HepG2 (cell line): ENCODE measurements around the gene C2orf15. TPM values are rescaled to one million over a fixed set of nuclear protein-coding genes. Genes with fewer than 3 reads are reported as not detected.

ENCODE experiments used
- CCAR2 ChIP-seq: fragments of 200-400 bp; formaldehyde crosslinking; optimal IDR thresholded peaks from 2 replicates; pipeline ENCODE3; 2018; ENCODE audit warnings: low read depth, mild to moderate bottlenecking, low read length, moderate library complexity
- CENPT ChIP-seq: sonication (generic); formaldehyde crosslinking; IDR thresholded peaks from 2 replicates; pipeline ENCODE4 v1.8.0; 2022; ENCODE audit warnings: low read depth, mild to moderate bottlenecking, moderate library complexity, missing genetic modification reagents
- EZH2 ChIP-seq: conservative IDR thresholded peaks from 2 replicates; pipeline ENCODE4 v1.6.1; 2012; ENCODE audit warnings: mild to moderate bottlenecking, low read depth, low read length, moderate library complexity
- FOXA3 ChIP-seq: IDR thresholded peaks from 2 replicates; pipeline ENCODE4 v1.6.1; 2016; ENCODE audit warnings: missing genetic modification reagents, missing compliant biosample characterization
- MLX ChIP-seq: IDR thresholded peaks from 2 replicates; pipeline ENCODE4 v1.6.1; 2016
- TBX3 ChIP-seq: fragments of 450-650 bp; IDR thresholded peaks from 2 replicates; pipeline ENCODE4 v1.6.1; 2017; ENCODE audit warnings: antibody characterized with exemption, mild to moderate bottlenecking, inconsistent platforms, borderline replicate concordance
- ZHX2 ChIP-seq, 2 experiments: sonication (generic) in 1 of 2; formaldehyde crosslinking in 1 of 2; IDR thresholded peaks; 2 replicates each; pipeline versions ENCODE4 v1.6.1 to v1.9.0; 2014 to 2022; ENCODE audit warnings: antibody characterized with exemption in 1 of 2, borderline replicate concordance in 1 of 2, inconsistent platforms in 1 of 2, low read depth in 1 of 2, missing genetic modification reagents in 1 of 2
- ZNF121 ChIP-seq: sonication (generic); formaldehyde crosslinking; IDR thresholded peaks from 2 replicates; pipeline ENCODE4 v1.5.0; 2020; ENCODE audit warnings: mild to moderate bottlenecking, missing genetic modification reagents
- ZNF350 ChIP-seq: sonication (generic); formaldehyde crosslinking; IDR thresholded peaks from 2 replicates; pipeline ENCODE4 v1.4.0; 2020; ENCODE audit warnings: mild to moderate bottlenecking, low read depth, missing genetic modification reagents, borderline replicate concordance
- ZNF367 ChIP-seq: sonication (generic); formaldehyde crosslinking; IDR thresholded peaks from 2 replicates; pipeline ENCODE4 v1.4.0; 2020; ENCODE audit warnings: missing genetic modification reagents, borderline replicate concordance
- ZNF546 ChIP-seq: sonication (generic); formaldehyde crosslinking; conservative IDR thresholded peaks from 2 replicates; pipeline ENCODE4 v1.8.1; 2023; ENCODE audit warnings: mild to moderate bottlenecking, missing genetic modification reagents
- ZNF652 ChIP-seq: IDR thresholded peaks from 2 replicates; pipeline ENCODE4 v1.6.1; 2016; ENCODE audit warnings: low read depth, borderline replicate concordance
- ZNF75D ChIP-seq: sonication (generic); formaldehyde crosslinking; IDR thresholded peaks from 2 replicates; pipeline ENCODE4 v1.8.1; 2023; ENCODE audit warnings: missing genetic modification reagents, mild to moderate bottlenecking, borderline replicate concordance
- polyA plus RNA-seq, 8 experiments: library from polyadenylated mRNA; depleted of rRNA in 3 of 8; stranded (reverse) in 7 of 8; unstranded in 1 of 8; fragments of >200 nt; fragmentation: Illumina TruSeq in 4 of 8; extraction: Trizol in 4 of 8; gene quantifications; 2 replicates each; pipeline versions ENCODE4 v1.2.1 to v1.2.3, GENCODE V29; 2011 to 2016; ENCODE audit warnings: low read depth in 4 of 8, missing spikeins in 1 of 8, mixed read lengths in 1 of 8; ENCODE audit not compliant: insufficient read depth in 1 of 8
- total RNA-seq, 5 experiments: library from RNA; depleted of rRNA; stranded (reverse); fragments of >200 nt; fragmentation: Illumina TruSeq; extraction: Trizol; gene quantifications; 2 replicates each; pipeline ENCODE4 v1.2.3, GENCODE V29; 2016; ENCODE audit warnings: low read depth in 1 of 5
- TF ChIP-seq, protein P1 (sequence below): sonication (generic); formaldehyde crosslinking; IDR thresholded peaks from 2 replicates; pipeline ENCODE4 v1.4.0; 2020; ENCODE audit warnings: missing genetic modification reagents, borderline replicate concordance

Gene C2orf15
- total and polyA plus RNA-seq, 2 of the 13 experiments (the other 11 are each of a cell fraction or from before 2014, with no cell fraction given) = 5.5 to 8.3 TPM

DNA sequence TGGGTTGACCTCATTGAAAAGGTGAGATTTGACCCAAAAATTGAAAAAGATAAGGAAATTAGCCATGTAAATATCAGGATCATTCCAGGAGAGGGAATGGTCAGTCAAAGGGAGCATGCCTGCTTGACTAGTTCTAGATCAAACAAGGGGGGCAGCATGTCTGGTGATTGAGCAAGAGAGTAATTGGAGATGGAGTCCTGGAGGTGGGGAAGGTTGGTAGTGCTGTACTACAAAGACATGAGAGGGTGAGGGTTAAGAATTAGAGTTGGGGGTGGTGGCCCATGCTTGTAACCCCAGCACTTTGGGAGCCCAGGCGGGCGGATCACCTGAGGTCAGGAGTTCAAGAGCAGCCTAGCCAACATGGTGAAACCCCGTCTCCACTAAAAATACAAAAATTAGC lies 41.5 kb downstream of the C2orf15 start (continued):
- TF ChIP-seq ZNF121 (CRISPR knock-in tag) = no peak
- no peak for TF ChIP-seq ZNF75D (CRISPR knock-in tag)
- TF ChIP-seq CCAR2 = no peak
- peak; percentile 22; the same call in 1 of the 2 replicates for TF ChIP-seq MLX (CRISPR knock-in tag)
- TF ChIP-seq ZNF652 = peak; percentile 24; the same call in 1 of the 2 replicates
- TF ChIP-seq, protein P1, sequence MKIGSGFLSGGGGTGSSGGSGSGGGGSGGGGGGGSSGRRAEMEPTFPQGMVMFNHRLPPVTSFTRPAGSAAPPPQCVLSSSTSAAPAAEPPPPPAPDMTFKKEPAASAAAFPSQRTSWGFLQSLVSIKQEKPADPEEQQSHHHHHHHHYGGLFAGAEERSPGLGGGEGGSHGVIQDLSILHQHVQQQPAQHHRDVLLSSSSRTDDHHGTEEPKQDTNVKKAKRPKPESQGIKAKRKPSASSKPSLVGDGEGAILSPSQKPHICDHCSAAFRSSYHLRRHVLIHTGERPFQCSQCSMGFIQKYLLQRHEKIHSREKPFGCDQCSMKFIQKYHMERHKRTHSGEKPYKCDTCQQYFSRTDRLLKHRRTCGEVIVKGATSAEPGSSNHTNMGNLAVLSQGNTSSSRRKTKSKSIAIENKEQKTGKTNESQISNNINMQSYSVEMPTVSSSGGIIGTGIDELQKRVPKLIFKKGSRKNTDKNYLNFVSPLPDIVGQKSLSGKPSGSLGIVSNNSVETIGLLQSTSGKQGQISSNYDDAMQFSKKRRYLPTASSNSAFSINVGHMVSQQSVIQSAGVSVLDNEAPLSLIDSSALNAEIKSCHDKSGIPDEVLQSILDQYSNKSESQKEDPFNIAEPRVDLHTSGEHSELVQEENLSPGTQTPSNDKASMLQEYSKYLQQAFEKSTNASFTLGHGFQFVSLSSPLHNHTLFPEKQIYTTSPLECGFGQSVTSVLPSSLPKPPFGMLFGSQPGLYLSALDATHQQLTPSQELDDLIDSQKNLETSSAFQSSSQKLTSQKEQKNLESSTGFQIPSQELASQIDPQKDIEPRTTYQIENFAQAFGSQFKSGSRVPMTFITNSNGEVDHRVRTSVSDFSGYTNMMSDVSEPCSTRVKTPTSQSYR (CRISPR knock-in tag) = peak; percentile 56; the same call in 1 of the 2 replicates
- no peak for TF ChIP-seq ZNF546 (CRISPR knock-in tag)
- 0 out of 2 replicates have a peak, but pooled peaks have one; percentile 27 for TF ChIP-seq ZNF350
- TF ChIP-seq ZHX2 (IDR thresholded peaks at IDR 0.05; ENCODE audit: low read depth) = no peak
- no peak for TF ChIP-seq ZHX2 (CRISPR knock-in tag; IDR thresholded peaks at IDR 0.05; ENCODE audit: borderline replicate concordance)
- TF ChIP-seq EZH2 = no peak
- no peak for TF ChIP-seq TBX3
- no peak for TF ChIP-seq ZNF367 (CRISPR knock-in tag)
- peak; percentile 73 for TF ChIP-seq FOXA3 (CRISPR knock-in tag)
- TF ChIP-seq CENPT (CRISPR knock-in tag) = no peak
